NT2/D1 (cell line): Measurements from ENCODE around the gene IGSF1.

Experiments
- SUZ12 ChIP-seq: IDR thresholded peaks from 2 replicates; pipeline ENCODE4 v1.6.1; 2011; ENCODE audit not compliant: insufficient read length, insufficient read depth; ENCODE audit errors: extremely low read depth
- YY1 ChIP-seq: IDR thresholded peaks from 2 replicates; pipeline ENCODE4 v1.6.1; 2011; ENCODE audit not compliant: insufficient read length, insufficient read depth
- ZNF274 ChIP-seq: IDR thresholded peaks from 2 replicates; pipeline ENCODE4 v1.6.1; 2011; ENCODE audit warnings: mild to moderate bottlenecking, low read depth, low read length

DNA sequence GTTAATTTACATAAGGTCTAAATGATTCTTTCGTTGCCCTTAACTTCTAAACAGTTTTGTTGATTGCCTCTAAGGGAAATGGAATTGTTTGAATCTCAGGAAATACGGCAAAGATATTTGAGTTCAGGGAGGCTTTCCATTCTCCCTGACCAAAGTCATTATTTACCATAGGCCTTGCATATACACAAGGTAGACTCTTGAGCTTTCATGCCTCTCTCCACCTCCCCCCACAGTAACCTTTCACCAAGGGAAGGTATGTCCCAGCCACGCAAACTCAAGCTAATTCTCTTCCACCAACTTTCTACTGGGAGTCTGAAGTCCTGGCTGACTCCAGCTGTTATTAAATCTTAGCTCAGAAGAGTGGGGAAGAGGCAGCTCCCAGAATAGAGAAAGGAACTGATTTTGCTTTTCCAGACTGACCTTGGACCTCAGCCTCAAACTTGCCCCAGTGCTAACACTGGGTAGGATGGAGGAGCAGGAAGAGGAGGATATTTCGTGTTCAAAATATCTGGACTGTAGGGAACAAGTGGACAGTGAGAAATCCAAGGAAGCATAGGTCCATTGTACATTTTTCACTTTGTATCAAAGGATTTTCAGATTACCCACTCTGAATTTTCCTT lies 1.4 kb downstream of the IGSF1 start:
- TF ChIP-seq YY1 (no peak), SUZ12 (no peak), ZNF274 (no peak)
